DMS153 treated with DMSO at 0.1 percent for 48 hours (cell line): ENCODE results near the gene CISTR.
"Not testable (repeated sequence)": the region's sequence is repeated elsewhere in the genome, so short reads cannot be mapped to it uniquely, and the experiment has no call there.

Experiments
- DNase-seq: peaks from one replicate; lab custom pipeline; 2025; ENCODE audit not compliant: unreplicated experiment; lab: John Stamatoyannopoulos, UW

Gene CISTR

DNA sequence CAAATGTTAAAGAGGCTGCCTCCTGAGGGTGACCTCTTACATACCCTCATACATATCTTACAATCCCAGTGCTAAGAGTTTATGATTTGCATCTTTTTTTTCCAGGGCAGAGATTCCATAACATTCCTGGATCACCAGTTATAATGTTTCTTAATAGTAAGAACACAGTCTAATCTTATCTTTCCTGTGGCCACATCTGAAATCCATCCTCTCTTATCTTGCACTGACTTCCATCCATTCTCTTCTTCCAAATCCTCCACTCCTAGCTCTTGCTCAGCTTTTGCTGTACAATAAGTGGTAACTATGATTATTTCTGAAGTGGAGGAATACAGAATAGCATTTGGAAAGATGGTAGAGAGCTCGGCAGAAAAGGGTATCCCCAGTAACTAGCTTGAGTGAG lies 30.8 kb downstream of the CISTR start:
- no peak for DNase-seq

DNA sequence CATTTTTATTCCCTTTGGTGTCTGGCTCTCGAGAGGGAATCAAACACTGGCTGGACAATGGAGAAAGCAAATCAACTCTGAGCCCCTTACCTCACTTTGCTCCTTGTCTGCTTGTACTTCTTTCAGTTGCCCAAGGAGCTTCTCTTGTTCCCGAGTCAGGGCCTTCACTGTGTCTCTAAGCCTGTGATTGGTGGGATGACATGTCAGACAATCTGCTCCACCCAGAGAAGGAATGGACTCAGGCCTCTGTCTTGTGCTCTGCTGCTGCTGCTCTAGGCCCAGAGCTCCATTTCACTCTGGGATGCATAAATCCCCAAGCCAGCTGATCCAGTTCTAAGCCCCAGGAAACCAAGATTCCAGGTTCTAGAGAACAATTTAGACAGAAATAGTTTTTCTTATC lies 32.1 kb downstream of the CISTR start:
- DNase-seq, result no peak

DNA sequence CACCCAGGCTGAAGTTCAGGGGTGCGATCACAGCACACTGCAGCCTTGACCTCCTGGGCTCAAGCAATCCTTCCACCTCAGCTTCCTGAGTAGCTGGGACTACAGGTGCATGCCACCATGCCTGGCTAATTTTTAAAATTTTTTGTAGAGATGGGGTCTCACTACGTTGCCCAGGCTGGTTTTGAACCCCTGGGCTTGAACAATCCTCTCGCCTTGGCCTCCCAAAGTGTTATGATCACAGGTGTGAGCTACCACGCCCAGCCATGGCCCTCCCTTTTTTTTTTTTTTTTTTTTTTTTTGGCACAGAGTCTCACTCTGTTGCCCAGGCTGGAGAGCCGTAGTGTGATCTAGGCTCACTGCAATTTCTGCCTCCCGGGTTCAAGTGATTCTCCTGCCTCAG lies 33.2 kb downstream of the CISTR start:
- DNase-seq, result not testable (repeated sequence)

DNA sequence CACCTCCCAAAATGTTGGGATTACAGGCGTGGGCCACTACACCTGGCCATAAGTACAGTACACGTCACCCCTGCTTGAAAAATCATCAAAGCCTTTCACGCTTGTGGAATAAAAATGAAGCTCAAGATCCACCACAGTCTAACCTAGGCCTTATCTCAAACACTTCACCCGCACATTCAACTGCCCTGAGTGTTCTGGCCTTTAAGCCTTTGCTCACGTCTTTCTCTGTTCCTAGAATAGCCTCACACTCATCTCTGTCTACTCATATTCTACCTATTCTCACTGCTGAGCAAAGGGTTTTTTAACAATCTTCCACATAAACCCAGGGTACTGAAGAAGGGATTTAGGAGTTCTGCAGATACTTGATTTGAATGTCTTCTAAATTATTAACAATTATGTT lies 34.5 kb downstream of the CISTR start:
- DNase-seq, result no peak

DNA sequence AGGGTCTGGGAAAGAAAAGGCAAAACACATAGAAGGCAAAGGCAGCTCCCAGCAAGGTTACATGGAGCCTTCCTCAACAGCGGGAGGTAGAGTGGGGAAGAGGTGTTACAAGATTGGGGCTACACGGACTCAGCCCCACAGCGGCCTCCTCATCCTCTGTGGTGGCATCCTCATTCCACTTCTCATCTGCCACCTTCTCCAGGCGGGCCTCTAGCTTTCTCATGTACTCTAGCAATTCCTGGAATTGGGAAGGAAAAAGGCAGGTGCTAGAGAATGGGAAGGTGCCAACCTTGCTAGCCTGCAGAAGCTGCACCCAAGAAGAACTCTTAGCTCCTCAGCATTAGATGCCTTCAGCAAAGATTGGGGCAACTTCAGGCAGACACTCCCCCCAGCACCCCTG lies 37.8 kb downstream of the CISTR start:
- DNase-seq, result no peak

DNA sequence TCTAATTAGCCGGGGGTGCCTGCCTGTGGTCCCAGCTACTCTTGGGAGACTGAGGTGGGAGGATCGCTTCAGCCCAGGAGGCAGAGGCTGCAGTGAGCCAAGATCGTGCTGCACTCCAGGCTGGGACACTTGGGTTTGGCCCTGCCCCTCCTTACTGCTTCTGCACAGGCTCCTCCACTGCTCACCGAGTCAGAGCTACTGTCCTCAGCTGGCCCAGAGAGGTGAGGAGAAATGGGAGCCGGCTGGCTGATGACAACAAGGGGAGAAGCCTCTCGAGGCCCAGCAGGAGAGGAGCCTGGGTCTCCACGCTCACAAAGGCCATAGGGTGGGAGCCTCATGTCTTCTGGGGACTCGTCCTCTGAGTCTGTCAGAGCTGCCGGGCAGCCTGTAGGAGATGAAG lies 38.3 kb downstream of the CISTR start:
- no peak for DNase-seq

DNA sequence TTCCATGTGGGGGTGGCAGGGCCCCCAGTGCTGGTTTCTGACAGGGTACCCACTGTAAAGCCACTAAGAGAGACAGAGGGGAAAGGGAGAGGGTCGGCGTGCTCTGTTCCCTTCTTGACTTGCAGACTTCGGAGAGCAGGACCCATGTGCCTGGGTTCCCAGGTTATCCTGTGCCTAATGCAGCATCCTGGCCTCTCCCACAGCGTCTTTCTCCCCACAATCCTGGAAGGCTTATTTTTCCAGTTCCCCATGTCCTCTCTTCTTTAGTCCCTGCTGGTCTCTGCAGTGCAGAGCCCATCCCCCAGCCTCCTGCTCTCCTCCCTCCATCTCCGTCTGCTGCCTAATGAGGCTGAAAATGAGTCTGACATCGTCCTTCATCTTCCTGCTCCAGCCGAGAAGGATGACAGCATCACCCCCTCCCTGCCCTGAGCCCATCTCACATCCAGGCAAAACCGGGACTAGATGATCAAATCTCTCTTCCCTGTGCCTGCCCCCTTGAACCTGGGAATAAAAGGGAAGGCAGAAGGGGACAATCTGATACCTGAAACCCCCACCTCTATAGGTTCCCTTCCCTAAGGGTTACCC lies 39.6 kb downstream of the CISTR start:
- DNase-seq, result no peak

DNA sequence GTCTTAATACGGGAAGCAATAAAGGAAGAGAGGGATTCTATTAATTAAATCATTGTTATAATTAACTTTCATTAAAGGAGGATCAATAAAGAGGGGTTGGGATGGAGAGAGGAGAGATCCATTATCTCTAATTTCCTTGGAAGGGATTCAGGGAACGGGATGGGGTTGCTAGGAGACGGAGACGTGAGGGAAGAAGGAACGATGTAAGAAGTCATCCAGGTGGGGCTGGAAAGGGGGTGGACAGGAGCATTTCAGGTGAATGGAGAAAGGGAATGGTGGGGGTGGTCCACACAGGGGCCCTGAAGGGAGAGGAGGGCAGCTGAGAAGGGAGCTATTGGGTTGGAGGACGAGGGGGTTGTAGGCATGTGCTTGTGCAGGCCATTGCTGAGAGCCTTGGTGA lies 41.7 kb downstream of the CISTR start:
- no peak for DNase-seq

DNA sequence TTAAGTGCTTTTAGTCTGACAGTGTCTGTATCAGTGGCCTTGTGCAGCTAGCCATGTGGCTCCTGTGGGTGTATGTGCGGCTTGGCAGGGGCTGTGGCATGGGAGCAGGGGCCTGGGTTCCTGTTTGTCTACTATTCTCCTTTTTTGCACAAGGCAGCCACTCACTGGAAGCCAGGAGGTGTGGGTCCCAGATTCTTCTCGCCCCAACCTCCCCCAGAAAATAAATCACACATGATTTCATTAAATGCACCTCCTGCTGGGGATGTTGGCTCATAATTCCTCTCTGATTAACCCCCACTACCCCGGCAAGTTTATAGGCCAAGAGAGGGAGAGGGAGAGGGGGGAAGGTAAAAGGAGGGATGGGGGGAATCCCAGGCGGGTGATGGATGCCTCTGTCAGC lies 42.1 kb downstream of the CISTR start:
- DNase-seq, result no peak

DNA sequence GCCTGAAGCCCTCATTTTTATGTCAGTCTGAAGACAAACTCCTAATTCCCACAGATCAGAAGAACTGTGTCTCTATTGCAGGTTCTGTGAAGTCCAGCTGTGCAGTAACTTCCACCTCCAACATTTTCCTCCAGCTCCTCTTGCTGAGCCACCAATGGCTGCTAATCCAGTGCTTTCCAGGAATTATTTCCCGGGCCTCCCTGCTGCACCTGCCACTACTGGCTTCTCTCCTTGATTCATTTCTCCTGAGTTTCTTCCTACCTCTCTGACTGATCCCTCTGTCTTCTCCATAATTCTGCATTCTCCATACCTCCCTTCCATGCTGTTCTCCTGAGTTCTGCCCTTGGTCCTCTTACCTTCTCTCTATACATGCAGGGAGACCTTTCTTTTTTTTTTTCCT lies 45.7 kb downstream of the CISTR start:
- no peak for DNase-seq

DNA sequence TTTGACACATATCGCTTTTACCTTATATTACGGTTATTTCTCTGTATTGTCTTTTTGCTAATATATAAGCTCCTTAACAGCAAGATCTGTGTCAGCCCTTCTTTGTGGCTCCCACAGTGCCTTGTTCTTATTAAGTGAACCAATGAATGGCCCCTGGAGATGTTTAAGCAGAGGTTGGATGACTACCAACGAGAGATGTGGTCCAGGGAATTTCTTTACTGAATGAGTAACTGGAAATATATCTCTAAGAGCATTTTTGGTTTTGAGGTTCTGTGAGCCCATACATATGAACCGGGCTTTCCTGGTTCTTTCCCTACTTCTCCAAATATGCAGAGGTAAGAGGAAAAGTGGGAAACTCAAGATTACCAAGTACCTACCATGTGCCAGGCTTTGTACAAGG lies 48.0 kb downstream of the CISTR start:
- no peak for DNase-seq

DNA sequence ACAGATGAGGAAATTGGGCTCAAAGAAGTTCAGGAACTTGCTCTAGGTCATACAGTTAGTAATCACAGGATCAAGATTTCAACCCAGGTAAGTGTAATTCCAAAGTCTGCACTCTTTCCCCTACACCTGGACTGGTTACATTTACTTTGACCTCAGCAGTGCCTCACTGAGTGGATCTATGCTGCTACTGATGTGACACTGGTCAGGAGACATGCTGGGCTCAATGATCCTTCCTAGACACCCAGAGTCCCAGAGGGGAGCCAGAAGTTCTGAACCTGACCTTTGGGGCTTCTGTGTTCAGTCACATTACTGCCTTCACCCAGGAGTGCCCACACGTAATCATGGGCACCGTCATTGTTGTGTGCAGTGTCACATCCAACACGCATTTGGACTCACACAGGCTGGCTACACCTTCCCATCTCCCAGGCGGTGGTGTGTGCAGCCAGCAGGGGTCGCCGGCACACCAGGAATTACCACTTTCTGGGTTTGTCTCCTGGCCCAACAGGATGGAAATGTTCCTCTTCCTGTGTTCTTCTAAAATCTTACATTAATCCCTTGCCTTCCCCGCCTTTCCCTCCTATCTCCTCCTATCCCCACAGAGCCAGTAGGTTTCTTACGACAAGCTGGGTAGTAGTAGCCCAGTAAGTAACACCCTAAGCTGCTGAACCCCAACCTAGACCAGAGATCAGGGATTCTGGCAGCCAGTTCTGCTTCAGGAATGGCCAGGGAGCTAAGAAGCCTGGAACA lies 50.1 kb downstream of the CISTR start:
- peak; percentile 48 for DNase-seq

DNA sequence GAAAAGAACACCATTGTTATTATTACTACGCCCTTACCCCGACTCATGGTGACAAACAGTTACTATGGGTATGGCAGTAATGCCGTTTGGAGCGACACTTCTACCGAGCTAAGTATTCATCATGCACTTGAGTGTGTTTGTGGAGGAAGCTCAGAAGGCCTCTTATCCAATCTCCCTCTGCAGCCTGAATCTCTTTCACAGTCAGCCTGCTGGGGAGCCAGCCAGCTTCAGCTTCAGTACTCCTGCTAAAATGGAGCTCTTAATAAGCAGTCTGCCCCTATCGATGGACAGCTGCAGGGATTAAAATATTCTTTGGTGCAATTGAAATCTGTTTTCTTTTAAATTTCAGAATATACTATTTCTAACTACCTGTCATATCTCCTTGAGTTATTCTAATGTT lies 51.2 kb downstream of the CISTR start:
- DNase-seq, result no peak

DNA sequence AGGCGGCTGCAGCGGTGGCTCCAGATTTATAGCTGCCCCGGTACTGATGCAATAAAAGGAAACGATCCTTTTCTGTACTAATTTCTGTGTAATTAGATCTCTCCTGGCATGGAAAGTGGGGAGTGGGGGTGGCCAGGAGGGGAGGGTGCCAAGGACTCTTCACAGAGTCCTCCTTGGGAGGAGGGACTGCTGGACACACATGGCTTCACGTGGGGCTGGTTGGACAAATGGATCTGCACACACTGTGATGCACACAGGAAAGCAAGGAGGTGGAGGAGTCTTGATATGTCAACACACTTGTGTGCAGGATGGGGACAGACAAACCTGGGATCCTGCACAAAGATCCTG lies 52.1 kb downstream of the CISTR start:
- no peak for DNase-seq

DNA sequence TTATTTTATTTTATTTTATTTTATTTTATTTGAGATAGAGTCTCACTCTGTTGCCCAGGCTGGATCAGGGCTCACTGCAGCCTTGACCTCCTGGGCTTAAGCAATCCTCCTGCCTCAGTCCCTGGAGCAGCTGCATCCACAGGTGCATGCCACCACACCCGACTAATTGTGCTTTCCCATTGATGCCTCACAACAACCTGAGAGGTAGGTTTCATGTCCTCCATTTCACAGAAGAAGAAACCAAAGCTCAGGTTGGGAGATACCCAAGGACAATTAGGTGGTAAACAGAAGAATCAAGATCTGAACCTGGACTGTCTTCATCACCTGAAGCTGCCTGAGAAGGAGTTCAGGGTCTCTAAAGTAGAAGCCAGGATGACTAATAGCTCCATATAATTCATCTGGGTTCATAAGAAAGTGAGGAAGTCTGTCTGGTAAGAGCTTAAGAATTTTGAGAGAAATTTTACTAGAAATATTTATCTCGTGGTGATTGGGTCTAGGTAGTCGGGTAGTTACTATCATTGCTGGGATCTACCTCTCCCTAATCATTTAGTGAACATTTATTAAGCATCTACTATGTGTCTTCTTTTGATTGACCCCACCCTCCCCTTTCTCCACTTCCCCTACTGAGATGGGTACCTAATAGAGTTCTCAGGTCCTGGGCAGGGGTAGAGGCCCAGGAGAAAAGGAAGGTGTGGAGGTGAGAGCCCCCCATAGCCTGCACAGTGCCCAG lies 52.7 kb downstream of the CISTR start:
- DNase-seq, result no peak

DNA sequence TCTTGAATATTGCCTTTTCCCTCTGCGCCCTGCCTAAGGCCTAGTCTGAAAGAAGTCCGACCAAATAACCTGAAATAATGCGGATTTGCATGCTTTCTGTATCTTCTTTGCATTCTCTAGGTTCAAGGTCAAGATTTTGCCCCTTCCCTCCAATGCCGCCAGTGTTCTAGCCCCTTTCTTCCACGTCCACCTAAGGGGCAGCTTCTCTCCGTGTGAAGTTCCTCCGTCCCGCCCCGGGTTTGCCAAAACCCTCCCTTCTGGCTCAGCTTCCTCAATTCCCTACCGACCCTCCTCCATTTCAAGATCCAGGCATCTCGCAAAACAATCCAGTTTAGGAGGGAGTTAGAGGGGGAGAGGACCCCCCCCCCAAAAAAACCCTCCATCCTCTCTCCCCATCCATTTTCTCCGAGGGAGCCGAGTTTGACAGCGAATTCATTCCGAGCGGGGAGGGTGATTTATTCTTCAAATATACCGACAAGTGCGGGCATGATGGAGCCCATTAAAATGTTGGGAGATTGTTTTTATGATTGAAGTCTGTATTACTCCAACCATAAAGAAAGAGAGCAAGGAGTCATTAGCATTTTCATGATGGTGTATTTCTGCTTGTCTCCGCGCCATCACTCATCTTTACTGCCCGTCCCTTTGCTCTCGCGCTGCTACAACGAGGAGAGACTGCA lies 55.0 kb downstream of the CISTR start:
- DNase-seq, result peak; percentile 14
